Karpas-422 (cell line): Measurements from ENCODE around the gene ATP8A2. TPM values are rescaled to one million over a fixed set of nuclear protein-coding genes. Genes with fewer than 3 reads are reported as not detected.

ENCODE experiments used
- DNase-seq: peaks from one replicate; pipeline ENCODE4 v3.0.0-alpha.2; 2015
- H2AFZ ChIP-seq: fragments of 200-600 bp; sonication (generic); 2 replicates; pipeline ENCODE4 v1.6.1; 2014; ENCODE audit warnings: antibody characterized with exemption, low read length, mixed read lengths
- H3K27ac ChIP-seq: fragments of 200-600 bp; sonication (generic); 2 replicates; pipeline ENCODE4 v1.5.1; 2014; ENCODE audit warnings: mild to moderate bottlenecking, low read length, moderate library complexity
- H3K27me3 ChIP-seq: fragments of 200-600 bp; sonication (generic); 2 replicates; pipeline ENCODE4 v1.6.1; 2014; ENCODE audit warnings: low read length, mixed read lengths
- H3K36me3 ChIP-seq: fragments of 200-600 bp; sonication (generic); 2 replicates; pipeline ENCODE4 v1.6.1; 2014; ENCODE audit warnings: low read length, mixed read lengths; ENCODE audit not compliant: insufficient read depth
- H3K4me1 ChIP-seq: fragments of 200-600 bp; sonication (generic); 2 replicates; pipeline ENCODE4 v1.6.1; 2014; ENCODE audit warnings: mild to moderate bottlenecking, low read length, mixed read lengths
- H3K4me2 ChIP-seq: fragments of 200-600 bp; sonication (generic); 2 replicates; pipeline ENCODE4 v1.6.1; 2014; ENCODE audit warnings: low read length, low read depth, mild to moderate bottlenecking; ENCODE audit not compliant: poor library complexity, severe bottlenecking
- H3K4me3 ChIP-seq: fragments of 200-600 bp; sonication (generic); 2 replicates; pipeline ENCODE4 v1.5.1; 2014; ENCODE audit warnings: mild to moderate bottlenecking, antibody characterized with exemption, low read length, mixed read lengths
- H3K79me2 ChIP-seq: fragments of 200-600 bp; sonication (generic); 2 replicates; pipeline ENCODE4 v1.6.1; 2014; ENCODE audit warnings: mild to moderate bottlenecking, low read length, mixed read lengths
- H3K9ac ChIP-seq: fragments of 200-600 bp; sonication (generic); 2 replicates; pipeline ENCODE4 v1.6.0; 2014; ENCODE audit warnings: low read length
- H3K9me2 ChIP-seq: fragments of 200-600 bp; sonication (generic), shearing (Covaris generic); replicated peaks from 2 replicates; pipeline ENCODE4 v1.6.0; 2014; ENCODE audit warnings: mild to moderate bottlenecking, low read length, moderate library complexity; ENCODE audit not compliant: insufficient read depth
- H3K9me3 ChIP-seq: fragments of 300-700, 200-600 bp; sonication (generic); 2 replicates; pipeline ENCODE4 v1.6.1; 2014; ENCODE audit warnings: low read length, mixed read lengths
- H4K20me1 ChIP-seq: fragments of 200-600 bp; sonication (generic); 2 replicates; pipeline ENCODE4 v1.6.1; 2014; ENCODE audit warnings: mild to moderate bottlenecking, antibody characterized with exemption, low read length, low read depth; ENCODE audit not compliant: insufficient read depth
- total RNA-seq: library from RNA; depleted of rRNA; stranded (reverse); fragments of >200 nt; shearing (Covaris generic); gene quantifications from 2 replicates; pipeline ENCODE4 v1.2.3, GENCODE V29; 2014; ENCODE audit warnings: low replicate concordance

The ATP8A2 gene
- total RNA-seq, 1 experiment from 2014 or later, result not detected

DNA sequence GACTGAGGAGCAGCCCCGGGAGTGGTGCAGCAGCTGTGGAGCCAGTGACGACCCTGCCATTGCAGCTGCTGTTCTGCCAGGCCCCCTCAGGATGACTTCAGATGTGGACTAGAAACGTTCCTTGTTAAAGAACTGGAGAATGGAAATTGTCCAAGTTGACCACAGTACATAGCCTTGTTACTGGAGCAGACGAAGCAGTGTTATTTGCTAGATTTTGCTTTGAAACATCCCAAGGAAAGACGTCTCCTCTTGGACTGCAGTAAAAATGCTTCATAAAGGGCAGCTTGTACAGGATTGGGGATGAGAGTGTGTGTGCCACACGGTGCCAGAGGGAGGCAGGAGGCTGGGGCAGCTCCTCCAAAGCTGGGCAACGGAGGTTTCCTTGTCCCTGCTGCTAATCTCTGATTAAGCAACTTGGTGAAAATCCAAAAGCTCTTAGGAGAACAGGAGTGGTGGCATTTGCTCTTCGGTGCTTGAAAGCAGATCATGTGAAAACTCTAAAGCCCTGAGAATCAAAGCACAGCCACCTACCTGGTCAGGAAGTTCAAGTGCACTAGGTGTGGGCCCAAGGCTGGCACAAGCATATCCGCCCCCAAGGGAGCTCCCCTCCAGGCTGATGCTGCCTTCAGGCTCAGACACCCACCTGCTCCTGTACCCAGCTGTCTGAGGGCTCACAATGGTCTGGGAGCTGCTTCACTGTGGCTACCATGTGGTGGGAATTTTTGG, 645.6 kb downstream of the ATP8A2 start:
- H3K79me2 ChIP-seq, result no peaks in the 10 kb centered on the region
- no peaks in the 10 kb centered on the region for H3K36me3 ChIP-seq
- no peak overlapping the region for H2AFZ ChIP-seq
- no peak overlapping the region for H3K27ac ChIP-seq
- H3K4me2 ChIP-seq, result no peak overlapping the region
- no peak overlapping the region for H3K4me3 ChIP-seq
- H3K9me3 ChIP-seq, result no peaks in the 10 kb centered on the region
- no peaks in the 10 kb centered on the region for H4K20me1 ChIP-seq
- no peak for DNase-seq
- no peaks in the 10 kb centered on the region for H3K9me2 ChIP-seq
- H3K4me1 ChIP-seq, result no peaks in the 10 kb centered on the region
- no peak overlapping the region for H3K9ac ChIP-seq
- no peaks in the 10 kb centered on the region for H3K27me3 ChIP-seq

DNA sequence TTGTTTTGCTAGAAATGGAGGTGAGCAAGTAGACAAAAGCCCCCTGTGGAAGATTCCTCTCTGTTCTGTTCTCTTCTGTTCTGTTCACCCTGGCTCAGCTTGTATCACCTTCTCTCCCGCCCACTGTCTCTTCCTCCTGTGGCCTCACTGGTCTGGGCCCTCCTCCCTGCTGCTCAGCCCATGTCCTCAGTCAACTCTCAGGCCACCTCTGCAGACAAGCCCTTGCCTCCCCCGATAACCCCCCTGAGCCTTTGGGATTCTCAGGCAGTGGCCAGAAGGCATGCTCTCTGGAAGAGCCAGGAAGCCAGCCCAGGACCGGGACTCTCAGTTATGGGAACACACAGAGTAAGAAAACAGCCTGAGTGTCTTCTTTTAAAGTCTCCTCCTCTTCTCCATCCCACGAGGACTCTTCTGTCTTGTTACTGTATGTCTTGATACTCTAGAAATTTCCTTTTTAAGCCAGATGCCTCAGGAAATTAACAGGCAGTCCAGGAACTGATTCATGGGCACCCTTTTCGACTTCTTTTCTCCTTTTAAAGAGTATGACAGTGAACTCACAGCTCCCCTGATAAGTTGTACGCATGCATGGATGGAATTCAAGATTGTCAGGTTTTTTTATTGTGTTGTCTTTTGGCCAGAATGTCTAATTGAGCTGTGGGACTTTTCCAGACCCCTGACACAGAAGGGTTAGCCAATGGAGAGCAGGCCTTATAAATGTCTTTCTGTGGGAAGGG, 646.3 kb downstream of the ATP8A2 start:
- H3K36me3 ChIP-seq, result no peaks in the 10 kb centered on the region
- no peak overlapping the region for H2AFZ ChIP-seq
- DNase-seq, result no peak
- no peaks in the 10 kb centered on the region for H4K20me1 ChIP-seq
- H3K9me2 ChIP-seq, result no peaks in the 10 kb centered on the region
- no peaks in the 10 kb centered on the region for H3K4me1 ChIP-seq
- H3K9me3 ChIP-seq, result no peaks in the 10 kb centered on the region
- H3K27me3 ChIP-seq, result no peaks in the 10 kb centered on the region
- no peak overlapping the region for H3K4me2 ChIP-seq
- no peak overlapping the region for H3K9ac ChIP-seq
- no peak overlapping the region for H3K27ac ChIP-seq
- H3K79me2 ChIP-seq, result no peaks in the 10 kb centered on the region
- H3K4me3 ChIP-seq, result no peak overlapping the region

DNA sequence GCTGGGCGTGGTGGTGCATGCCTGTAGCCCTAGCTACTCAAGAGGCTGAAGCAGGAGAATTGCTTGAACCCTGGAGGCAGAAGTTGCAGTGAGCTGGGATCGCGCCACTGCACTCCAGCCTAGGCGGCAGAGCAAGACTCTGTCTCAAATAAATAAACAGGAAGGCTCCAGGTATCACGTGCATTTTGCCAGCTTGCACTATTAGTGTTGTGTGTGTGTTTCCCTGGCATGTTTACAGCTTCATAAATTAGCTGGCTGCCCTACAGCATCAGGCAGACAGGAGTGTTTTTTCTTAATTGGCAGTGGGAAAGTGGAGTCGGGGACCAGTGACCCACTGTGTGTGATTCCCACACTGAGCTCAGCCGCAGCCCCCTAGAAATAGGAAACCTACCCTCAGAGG, 647.5 kb downstream of the ATP8A2 start:
- no peaks in the 10 kb centered on the region for H3K36me3 ChIP-seq
- no peaks in the 10 kb centered on the region for H3K79me2 ChIP-seq
- H4K20me1 ChIP-seq, result no peaks in the 10 kb centered on the region
- no peaks in the 10 kb centered on the region for H3K9me3 ChIP-seq
- H3K4me2 ChIP-seq, result no peak overlapping the region
- H3K4me3 ChIP-seq, result no peak overlapping the region
- no peaks in the 10 kb centered on the region for H3K4me1 ChIP-seq
- H3K27ac ChIP-seq, result no peak overlapping the region
- no peaks in the 10 kb centered on the region for H3K9me2 ChIP-seq
- H2AFZ ChIP-seq, result no peak overlapping the region
- DNase-seq, result no peak
- H3K27me3 ChIP-seq, result no peaks in the 10 kb centered on the region
- no peak overlapping the region for H3K9ac ChIP-seq

DNA sequence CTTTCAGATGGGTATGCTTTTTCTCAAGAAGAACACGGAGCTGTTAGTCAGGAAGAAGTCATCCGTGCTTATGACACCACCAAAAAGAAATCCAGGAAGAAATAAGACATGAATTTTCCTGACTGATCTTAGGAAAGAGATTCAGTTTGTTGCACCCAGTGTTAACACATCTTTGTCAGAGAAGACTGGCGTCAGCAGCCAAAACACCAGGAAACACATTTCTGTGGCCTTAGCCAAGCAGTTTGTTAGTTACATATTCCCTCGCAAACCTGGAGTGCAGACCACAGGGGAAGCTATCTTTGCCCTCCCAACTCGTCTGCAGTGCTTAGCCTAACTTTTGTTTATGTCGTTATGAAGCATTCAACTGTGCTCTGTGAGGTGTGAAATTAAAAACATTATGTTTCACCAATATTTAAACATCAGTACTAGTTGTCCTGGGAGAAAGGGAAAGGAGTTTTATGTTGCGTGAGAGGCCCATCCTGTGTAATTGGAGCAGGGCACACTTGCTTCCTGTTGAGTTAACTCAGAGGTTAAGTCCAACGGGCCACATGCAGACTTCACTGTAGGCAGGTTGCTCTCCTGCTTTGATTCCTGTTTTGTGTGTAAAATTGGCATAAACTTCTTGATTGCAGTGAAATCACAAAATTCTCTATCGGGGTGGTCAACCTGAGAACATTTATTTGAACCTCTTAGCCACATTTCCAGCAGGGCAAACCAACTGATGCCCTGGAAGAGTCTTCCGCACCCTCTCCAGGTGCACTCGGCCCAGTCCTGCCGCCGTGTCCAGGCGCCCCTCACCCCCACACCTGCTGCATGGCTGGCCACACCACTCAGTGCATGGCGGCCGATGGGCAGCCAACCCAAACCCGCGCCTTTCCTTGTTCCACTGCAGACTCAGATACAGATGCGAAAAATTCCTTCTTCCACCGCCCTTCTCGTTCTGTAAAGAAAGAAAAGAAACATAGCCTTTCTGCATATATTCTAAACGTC, 648.4 kb downstream of the ATP8A2 start:
- Histone ChIP-seq H3K27me3 (no peaks in the 10 kb centered on the region), H3K9me2 (no peaks in the 10 kb centered on the region), H3K4me2 (no peak overlapping the region), H3K79me2 (no peaks in the 10 kb centered on the region), H3K27ac (no peak overlapping the region), H3K36me3 (no peaks in the 10 kb centered on the region), H3K4me3 (no peak overlapping the region), H4K20me1 (no peaks in the 10 kb centered on the region), H2AFZ (no peak overlapping the region), H3K9me3 (no peaks in the 10 kb centered on the region), H3K4me1 (no peaks in the 10 kb centered on the region), H3K9ac (no peak overlapping the region)
- DNase-seq, result no peak

DNA sequence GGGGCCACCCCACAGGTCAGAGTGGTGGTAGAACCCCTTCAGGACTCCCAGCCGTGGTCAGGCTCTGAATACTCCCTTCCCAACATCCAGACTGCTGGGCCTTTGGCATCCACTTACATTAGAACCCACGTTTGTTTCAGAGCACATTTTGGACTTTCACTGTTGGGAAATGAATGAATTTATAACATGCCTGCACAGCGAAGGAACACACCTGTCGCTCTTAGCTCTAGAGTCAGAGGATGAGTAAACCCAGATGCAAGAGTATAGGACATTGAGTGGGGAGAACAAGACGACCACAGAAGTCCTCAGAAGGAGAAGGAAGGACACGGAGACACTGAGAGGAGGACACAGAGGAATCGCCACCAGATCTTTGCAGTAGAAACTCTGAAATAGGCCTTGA, 649.1 kb downstream of the ATP8A2 start:
- H3K4me3 ChIP-seq, result no peak overlapping the region
- H2AFZ ChIP-seq, result no peak overlapping the region
- H3K4me2 ChIP-seq, result no peak overlapping the region
- no peaks in the 10 kb centered on the region for H3K4me1 ChIP-seq
- no peak for DNase-seq
- no peaks in the 10 kb centered on the region for H3K9me2 ChIP-seq
- H3K79me2 ChIP-seq, result no peaks in the 10 kb centered on the region
- no peaks in the 10 kb centered on the region for H4K20me1 ChIP-seq
- no peaks in the 10 kb centered on the region for H3K27me3 ChIP-seq
- no peak overlapping the region for H3K9ac ChIP-seq
- H3K27ac ChIP-seq, result no peak overlapping the region
- no peaks in the 10 kb centered on the region for H3K9me3 ChIP-seq
- H3K36me3 ChIP-seq, result no peaks in the 10 kb centered on the region

DNA sequence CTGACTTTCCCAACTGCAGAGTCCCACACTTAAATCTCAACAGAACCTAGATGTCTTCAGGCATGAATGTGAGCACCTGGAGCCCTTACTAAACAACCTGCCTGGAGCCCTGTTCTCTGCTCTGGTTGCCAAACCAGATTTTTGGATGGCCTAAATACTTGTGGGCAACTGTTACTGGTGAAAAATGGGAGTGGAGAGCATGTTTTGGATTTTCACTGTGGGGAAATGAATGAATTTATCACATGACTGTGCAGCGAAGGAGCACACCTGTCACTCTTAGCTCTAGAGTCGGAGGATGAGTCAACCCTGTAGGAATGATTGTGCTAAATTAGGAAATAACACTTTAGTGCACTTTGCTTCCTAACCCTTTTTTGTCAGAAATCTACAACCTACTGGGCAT, 649.7 kb downstream of the ATP8A2 start:
- no peak overlapping the region for H3K9ac ChIP-seq
- no peak for DNase-seq

DNA sequence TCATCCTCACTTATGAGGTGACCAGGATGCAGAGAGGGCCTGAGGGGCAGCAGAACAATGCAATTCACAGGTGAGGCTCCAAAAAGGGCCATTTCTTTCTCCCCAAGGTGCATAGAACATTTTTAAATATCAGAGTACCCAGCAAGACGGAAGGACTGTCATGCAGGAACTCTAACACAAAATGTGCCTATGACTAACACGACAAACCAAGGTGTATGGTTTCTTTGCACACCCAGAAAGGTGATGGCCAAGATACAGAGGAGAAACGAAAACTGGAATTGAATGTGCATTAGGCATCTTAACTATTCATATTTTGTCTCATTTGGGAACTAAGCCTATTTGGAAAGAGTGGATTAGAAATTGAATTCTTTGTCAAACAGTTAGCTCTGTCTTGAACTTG, 650.2 kb downstream of the ATP8A2 start:
- Histone ChIP-seq H3K79me2 (no peaks in the 10 kb centered on the region), H3K9me2 (no peaks in the 10 kb centered on the region), H3K36me3 (no peaks in the 10 kb centered on the region), H4K20me1 (no peaks in the 10 kb centered on the region), H3K4me1 (no peaks in the 10 kb centered on the region), H3K9me3 (no peaks in the 10 kb centered on the region), H2AFZ (no peak overlapping the region), H3K9ac (no peak overlapping the region), H3K27me3 (no peaks in the 10 kb centered on the region), H3K27ac (no peak overlapping the region), H3K4me2 (no peak overlapping the region), H3K4me3 (no peak overlapping the region)
- no peak for DNase-seq

More for the DNA sequence above, 649.7 kb downstream of the ATP8A2 start:
- H3K36me3 ChIP-seq, result no peaks in the 10 kb centered on the region
- H3K4me2 ChIP-seq, result no peak overlapping the region
- no peaks in the 10 kb centered on the region for H3K79me2 ChIP-seq
- no peak overlapping the region for H3K27ac ChIP-seq
- no peak overlapping the region for H2AFZ ChIP-seq
- no peaks in the 10 kb centered on the region for H3K27me3 ChIP-seq
- no peaks in the 10 kb centered on the region for H4K20me1 ChIP-seq
- no peak overlapping the region for H3K4me3 ChIP-seq
- H3K4me1 ChIP-seq, result no peaks in the 10 kb centered on the region
- no peaks in the 10 kb centered on the region for H3K9me2 ChIP-seq
- H3K9me3 ChIP-seq, result no peaks in the 10 kb centered on the region
